Occipital lobe (tissue), 2 donors: ENCODE measurements around the gene STPG3. TPM values are rescaled to one million over a fixed set of nuclear protein-coding genes. Genes with fewer than 3 reads are reported as not detected.
"Not testable (repeated sequence)": the region's sequence is repeated elsewhere in the genome, so short reads cannot be mapped to it uniquely, and the experiment has no call there.

Experiments used
- DNase-seq: peaks from one replicate; lab custom pipeline; 2025; lab: John Stamatoyannopoulos, UW
- total RNA-seq: library from RNA; depleted of rRNA; stranded (reverse); fragments of >200 nt; gene quantifications from one replicate; pipeline ENCODE4 v1.2.3, GENCODE V29; 2014

The STPG3 gene
- total RNA-seq, 1 donor from 2014 or later, result not detected

- DNase-seq, result no peak
Measured at GRCh38 chr9:137233143-137233980, 17.7 kb upstream of the STPG3 start.

- no peak for DNase-seq
Measured at GRCh38 chr9:137234055-137234697, 16.9 kb upstream of the STPG3 start.

DNA sequence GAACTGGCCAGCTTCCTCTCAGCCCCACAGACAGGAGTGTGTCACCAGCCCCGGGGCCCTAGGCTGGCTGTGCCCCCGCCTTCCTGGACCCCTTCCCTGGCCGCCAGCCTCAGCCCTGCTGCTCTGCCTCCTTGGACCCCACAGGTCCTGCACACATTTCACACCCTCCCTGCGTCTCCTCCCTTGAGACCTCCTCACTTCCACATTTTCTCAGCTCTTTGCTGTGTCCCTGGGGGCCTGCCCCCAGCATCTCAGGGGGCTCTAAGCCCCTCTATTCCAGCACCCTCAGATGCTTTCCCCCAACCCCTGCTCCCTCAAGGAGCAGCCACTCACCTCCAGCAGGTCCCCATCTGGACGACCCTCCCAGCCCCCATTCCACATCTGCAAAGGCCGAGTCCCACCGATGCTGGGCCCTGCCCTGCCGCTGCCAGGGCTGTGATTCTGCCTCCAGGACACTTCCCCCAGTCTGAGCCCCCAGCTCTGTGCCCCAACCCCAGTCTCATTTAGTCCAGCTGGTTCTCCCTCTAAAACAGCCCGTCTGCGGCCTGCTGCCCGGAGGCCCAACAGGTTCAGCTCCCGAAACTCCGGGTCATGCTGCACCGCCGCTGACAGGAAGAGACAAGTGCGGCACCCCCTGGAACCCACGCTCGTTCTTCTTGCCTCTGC, 16.2 kb upstream of the STPG3 start:
- DNase-seq, result no peak

GRCh38 chr9:137235424-137236237, 15.5 kb upstream of the STPG3 start:
- no peak for DNase-seq

DNA sequence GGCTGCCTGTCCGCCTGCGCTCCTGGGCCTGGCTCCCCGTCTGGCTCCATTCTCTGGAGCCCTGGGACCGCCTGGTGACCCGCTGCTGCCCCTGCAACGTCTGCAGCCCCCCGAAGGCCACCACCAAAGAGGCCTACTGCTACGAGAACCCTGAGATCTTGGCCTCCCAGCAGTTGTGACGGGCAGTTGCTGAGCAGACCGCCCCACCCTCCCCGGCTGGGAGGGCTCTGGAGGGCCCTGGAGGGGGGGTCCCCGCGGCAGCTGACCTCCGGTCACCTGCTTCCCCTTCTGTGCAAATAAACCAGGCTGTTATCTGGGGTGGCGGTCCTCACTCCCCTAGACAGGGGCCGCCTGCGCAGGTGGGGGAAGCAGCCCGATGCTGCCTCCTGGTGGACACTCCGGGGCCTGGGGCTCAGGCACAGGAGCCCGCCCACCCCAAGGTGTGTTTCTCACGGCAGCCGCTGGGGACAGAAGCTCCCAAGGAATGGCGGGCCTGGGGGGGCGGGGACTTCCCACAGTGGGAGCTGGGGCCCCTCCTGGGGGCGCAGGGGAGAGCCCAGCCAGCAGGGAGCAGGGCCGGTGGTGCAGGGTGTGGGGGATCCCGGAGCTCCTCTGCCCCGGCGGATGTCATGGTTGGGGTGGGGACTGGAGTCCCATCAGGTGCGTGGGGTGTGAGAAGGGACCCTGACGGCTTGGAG, 14.7 kb upstream of the STPG3 start:
- peak; percentile 69 for DNase-seq

GRCh38 chr9:137236936-137237421, 14.1 kb upstream of the STPG3 start:
- DNase-seq, result no peak

- peak; percentile 72 for DNase-seq
Measured at GRCh38 chr9:137237759-137238726, 13.0 kb upstream of the STPG3 start.

DNA sequence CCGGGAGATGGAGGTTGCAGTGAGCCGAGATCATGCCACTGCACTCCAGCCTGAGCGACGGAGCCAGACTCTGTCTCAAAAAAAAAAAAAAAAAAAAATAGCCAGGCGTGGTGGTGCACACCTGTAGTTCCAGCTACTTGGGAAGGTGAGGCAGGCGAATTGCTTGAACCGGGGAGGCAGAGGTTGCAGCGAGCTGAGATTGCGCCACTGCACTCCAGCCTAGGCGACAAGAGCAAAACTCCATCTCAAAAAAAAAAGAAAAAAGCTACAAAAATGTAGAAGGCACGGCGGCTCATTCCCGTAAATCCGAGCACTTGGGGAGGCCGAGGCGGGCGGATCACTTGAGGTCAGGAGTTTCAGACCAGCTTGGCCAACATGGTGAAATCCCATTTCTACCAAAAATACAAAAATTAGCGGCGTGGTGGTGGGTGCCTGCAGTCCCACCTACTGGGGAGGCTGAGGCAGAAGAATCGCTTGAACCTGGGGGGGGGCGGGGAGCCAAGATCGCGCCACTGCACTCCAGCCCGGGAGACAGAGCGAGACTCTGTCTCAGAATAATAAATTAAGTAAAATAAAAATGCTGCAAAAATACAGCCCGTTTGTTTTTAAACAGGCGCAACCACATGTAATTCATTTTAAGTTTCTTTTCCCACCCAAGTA, 11.4 kb upstream of the STPG3 start:
- not testable (repeated sequence) for DNase-seq

DNA sequence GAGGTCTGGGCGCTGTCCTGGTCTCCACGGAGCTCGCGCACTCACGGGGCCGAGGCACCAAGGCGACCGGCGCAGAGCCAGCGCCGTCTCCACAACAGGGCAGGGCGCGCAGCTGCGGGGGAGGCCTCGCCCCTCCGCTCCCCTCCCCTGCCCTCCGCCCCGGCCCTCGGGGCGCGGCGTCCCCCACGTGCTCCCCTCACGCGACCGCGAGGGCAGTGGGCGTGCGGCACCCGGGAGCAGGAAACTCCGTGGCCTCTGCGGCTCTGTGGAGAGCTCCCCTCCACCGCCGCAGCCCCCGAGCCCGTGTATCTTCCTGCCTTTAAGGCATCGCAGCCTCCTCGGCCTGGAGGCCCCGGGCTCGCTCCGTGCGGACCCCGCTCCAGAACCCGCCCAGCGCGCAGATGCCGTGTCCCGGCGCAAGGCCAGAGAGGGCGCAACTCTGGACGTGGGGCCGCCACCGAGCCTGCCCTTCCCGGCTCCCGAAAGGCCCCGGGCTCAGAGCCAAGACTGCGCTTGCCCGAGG, 10.7 kb upstream of the STPG3 start:
- peak; percentile 67 for DNase-seq

DNA sequence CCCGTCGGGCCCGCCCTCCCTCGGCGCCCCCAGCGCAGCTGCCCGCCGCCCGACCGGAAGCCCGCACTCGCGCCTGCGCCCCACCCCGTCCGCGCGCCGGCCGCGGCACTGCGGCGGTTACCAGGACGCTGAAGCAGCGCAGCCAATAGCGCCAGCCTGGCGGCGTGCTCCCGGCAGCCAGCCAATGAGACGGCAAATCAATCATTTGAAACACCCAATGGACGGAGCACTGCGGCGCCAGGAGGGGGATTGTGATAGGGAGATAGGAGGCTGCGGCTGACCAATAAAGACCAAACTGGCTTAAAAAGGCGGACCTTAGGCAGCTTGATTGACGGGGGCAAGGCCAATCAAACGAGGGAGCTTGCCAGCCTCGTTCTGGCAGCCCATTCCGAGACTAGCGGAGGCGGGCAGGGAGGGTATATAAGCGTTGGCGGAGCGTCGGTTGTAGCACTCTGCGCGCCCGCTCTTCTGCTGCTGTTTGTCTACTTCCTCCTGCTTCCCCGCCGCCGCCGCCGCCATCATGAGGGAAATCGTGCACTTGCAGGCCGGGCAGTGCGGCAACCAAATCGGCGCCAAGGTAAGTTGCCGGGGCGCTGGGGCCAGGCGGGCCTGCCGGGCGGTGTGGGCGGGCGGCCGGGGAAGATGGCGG, 10.1 kb upstream of the STPG3 start, which contains the start of gene TUBB4B:
Gene TUBB4B, plus strand, starts transcription at position 447 of the 649 bp plus-strand sequence. Its CDS starts 74 bp downstream, at position 521.
- DNase-seq, result peak; percentile 98

DNA sequence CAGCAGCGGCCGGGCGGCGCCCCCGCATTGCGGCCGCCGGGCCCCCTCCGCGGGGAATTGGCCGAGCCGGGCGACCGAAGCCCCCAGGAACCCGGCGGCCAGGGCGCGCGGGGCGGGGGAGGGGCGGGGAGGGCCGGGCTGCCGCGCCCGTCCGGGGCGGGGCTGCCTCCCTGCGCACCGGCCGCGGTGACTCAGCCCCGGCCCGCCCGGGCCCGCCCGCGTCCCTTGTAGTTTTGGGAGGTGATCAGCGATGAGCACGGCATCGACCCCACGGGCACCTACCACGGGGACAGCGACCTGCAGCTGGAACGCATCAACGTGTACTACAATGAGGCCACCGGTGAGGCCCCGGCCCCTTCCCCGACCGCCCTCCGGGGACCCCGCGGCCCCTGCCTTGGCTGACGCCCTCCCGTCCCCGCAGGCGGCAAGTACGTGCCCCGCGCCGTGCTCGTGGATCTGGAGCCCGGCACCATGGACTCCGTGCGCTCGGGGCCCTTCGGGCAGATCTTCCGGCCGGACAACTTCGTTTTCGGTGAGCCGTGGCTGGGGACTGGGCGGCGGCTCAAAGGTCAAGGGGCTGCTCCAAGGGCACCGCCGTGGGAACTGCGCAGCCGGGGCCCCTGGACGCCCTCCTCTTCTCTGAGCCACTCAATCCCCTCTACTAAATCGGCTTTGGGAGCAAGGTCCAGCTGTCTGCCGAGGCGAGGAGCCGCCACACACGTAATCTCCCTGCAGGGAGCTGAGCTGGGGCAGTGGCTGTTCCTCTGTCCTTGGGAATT, 9.4 kb upstream of the STPG3 start:
- no peak for DNase-seq

DNA sequence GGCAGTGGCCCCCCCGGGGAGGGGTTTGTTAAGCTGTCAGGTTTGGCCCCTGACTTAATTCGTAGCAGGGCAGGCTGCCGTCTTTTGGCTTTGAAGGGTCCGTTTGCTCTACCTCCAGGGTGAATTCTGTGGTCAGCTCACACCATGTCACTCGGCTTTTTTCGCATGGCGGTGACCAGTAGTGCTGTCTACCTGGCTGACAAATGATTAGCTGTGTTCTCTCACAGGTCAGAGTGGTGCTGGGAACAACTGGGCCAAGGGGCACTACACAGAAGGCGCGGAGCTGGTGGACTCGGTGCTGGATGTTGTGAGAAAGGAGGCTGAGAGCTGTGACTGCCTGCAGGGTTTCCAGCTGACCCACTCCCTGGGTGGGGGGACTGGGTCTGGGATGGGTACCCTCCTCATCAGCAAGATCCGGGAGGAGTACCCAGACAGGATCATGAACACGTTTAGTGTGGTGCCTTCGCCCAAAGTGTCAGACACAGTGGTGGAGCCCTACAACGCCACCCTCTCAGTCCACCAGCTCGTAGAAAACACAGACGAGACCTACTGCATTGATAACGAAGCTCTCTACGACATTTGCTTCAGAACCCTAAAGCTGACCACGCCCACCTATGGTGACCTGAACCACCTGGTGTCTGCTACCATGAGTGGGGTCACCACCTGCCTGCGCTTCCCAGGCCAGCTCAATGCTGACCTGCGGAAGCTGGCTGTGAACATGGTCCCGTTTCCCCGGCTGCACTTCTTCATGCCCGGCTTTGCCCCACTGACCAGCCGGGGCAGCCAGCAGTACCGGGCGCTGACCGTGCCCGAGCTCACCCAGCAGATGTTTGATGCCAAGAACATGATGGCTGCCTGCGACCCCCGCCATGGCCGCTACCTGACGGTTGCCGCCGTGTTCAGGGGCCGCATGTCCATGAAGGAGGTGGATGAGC, 8.6 kb upstream of the STPG3 start:
- DNase-seq, result no peak

DNA sequence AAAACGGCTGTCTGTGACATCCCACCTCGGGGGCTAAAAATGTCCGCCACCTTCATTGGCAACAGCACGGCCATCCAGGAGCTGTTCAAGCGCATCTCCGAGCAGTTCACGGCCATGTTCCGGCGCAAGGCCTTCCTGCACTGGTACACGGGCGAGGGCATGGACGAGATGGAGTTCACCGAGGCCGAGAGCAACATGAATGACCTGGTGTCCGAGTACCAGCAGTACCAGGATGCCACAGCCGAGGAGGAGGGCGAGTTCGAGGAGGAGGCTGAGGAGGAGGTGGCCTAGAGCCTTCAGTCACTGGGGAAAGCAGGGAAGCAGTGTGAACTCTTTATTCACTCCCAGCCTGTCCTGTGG, 7.8 kb upstream of the STPG3 start:
- DNase-seq, result not testable (repeated sequence)

- no peak for DNase-seq
Measured at GRCh38 chr9:137243626-137244485, 7.2 kb upstream of the STPG3 start.
